ENCODE results near the gene BIRC5. TPM values are rescaled to one million over a fixed set of nuclear protein-coding genes. Genes with fewer than 3 reads are reported as not detected.

The BIRC5 gene
- total RNA-seq: 11.2 TPM

GRCh38 chr17:78214016-78214705 is at the start of gene BIRC5:
BIRC5 (plus strand) TSS chr17:78214253; CDS start chr17:78214317, 64 bp downstream.

GRCh38 chr17:78168242-78168902 is 45.7 kb upstream of the BIRC5 start, which contains the start of gene SYNGR2:
SYNGR2 (plus strand) TSS chr17:78168581; CDS start chr17:78168617, 36 bp downstream.

GRCh38 chr17:78186692-78187595 is 27.1 kb upstream of the BIRC5 start, which contains the start of the genes AFMID and TK1:
AFMID (plus strand) TSS chr17:78187362; CDS start chr17:78187371, 9 bp downstream.
TK1 (minus strand) TSS chr17:78187052; CDS start chr17:78186994, 58 bp downstream.

GRCh38 chr17:78230996-78231935 is 17.2 kb downstream of the BIRC5 start, which contains the start of gene TMEM235:
TMEM235 (plus strand) TSS chr17:78231631; CDS start chr17:78232024, 393 bp downstream.

Other genes starting within 250 kb of the BIRC5 start
- gene TMC6, start 85.5 kb upstream of the BIRC5 start, total RNA-seq: 15.2 TPM
- gene TMC8, start 83.5 kb upstream of the BIRC5 start, total RNA-seq: 4.8 TPM
- 0.16 TPM for gene C17orf99, start 67.9 kb upstream of the BIRC5 start, total RNA-seq
- gene SYNGR2, start 45.7 kb upstream of the BIRC5 start, total RNA-seq: 28.3 TPM
- gene TK1, start 27.2 kb upstream of the BIRC5 start, total RNA-seq: 13.9 TPM
- 31.7 TPM for gene AFMID, start 26.9 kb upstream of the BIRC5 start, total RNA-seq
- gene TMEM235, start 17.4 kb downstream of the BIRC5 start, total RNA-seq: 1.8 TPM
- 19.5 TPM for gene SOCS3, start 145.8 kb downstream of the BIRC5 start, total RNA-seq
- gene PGS1, start 164.4 kb downstream of the BIRC5 start, total RNA-seq: 61.8 TPM